MM.1S (cell line): ENCODE data around the gene MMRN2.
"Not testable (repeated sequence)": the region's sequence is repeated elsewhere in the genome, so short reads cannot be mapped to it uniquely, and the experiment has no call there.

Source experiments
- DNase-seq: peaks from one replicate; pipeline ENCODE4 v3.0.0-alpha.2; 2015
- H2AFZ ChIP-seq: fragments of 300-600 bp; sonication (generic); 2 replicates; pipeline ENCODE4 v1.6.0; 2016; ENCODE audit warnings: antibody characterized with exemption, low read length
- H3F3A ChIP-seq: fragments of 300-600 bp; sonication (generic); 2 replicates; pipeline ENCODE4 v1.6.1; 2016; ENCODE audit warnings: mild to moderate bottlenecking, antibody characterized with exemption, low read length, moderate library complexity, mixed read lengths; ENCODE audit not compliant: insufficient read depth
- H3K27ac ChIP-seq: fragments of 300-600 bp; sonication (generic); 2 replicates; pipeline ENCODE4 v1.5.1; 2016; ENCODE audit warnings: mild to moderate bottlenecking, low read length
- H3K27me3 ChIP-seq: fragments of 300-600 bp; sonication (generic); replicated peaks from 2 replicates; pipeline ENCODE4 v1.6.0; 2016; ENCODE audit warnings: low read length; ENCODE audit not compliant: insufficient read depth
- H3K36me3 ChIP-seq: fragments of 300-600 bp; sonication (generic); replicated peaks from 2 replicates; pipeline ENCODE4 v1.6.1; 2016; ENCODE audit warnings: mild to moderate bottlenecking, low read length, mixed read lengths; ENCODE audit not compliant: insufficient read depth
- H3K4me1 ChIP-seq: fragments of 300-600 bp; sonication (generic); 2 replicates; pipeline ENCODE4 v1.6.1; 2016; ENCODE audit warnings: low read length, mixed read lengths
- H3K4me2 ChIP-seq: fragments of 300-600 bp; sonication (generic); 2 replicates; pipeline ENCODE4 v1.6.0; 2016; ENCODE audit warnings: low read depth, low read length
- H3K4me3 ChIP-seq: fragments of 300-600 bp; sonication (generic); 2 replicates; pipeline ENCODE4 v1.5.1; 2016; ENCODE audit warnings: low read length, mixed read lengths
- H3K79me2 ChIP-seq: fragments of 300-600 bp; sonication (generic); 2 replicates; pipeline ENCODE4 v1.6.1; 2016; ENCODE audit warnings: mixed run types, low read length, mixed read lengths
- H3K9ac ChIP-seq: fragments of 300-600 bp; sonication (generic); 2 replicates; pipeline ENCODE4 v1.6.1; 2016; ENCODE audit warnings: low read length, mixed read lengths
- H3K9me2 ChIP-seq: fragments of 300-600 bp; sonication (generic); replicated peaks from 2 replicates; pipeline ENCODE4 v1.6.1; 2016; ENCODE audit warnings: mild to moderate bottlenecking, low read length, mixed read lengths; ENCODE audit not compliant: insufficient read depth
- H3K9me3 ChIP-seq: fragments of 300-600 bp; sonication (generic); replicated peaks from 2 replicates; pipeline ENCODE4 v1.6.1; 2016; ENCODE audit warnings: mild to moderate bottlenecking, low read length, mixed read lengths; ENCODE audit not compliant: insufficient read depth
- H4K20me1 ChIP-seq: fragments of 300-600 bp; sonication (generic); 2 replicates; pipeline ENCODE4 v1.6.1; 2016; ENCODE audit warnings: mild to moderate bottlenecking, low read length, moderate library complexity, mixed read lengths; ENCODE audit not compliant: insufficient read depth
- EZH2 ChIP-seq: fragments of 300-600 bp; sonication (generic); optimal IDR thresholded peaks from 2 replicates; pipeline ENCODE3; 2017; ENCODE audit warnings: low read depth, mild to moderate bottlenecking, antibody characterized with exemption, low read length, mixed read lengths
- EZH2phosphoT487 ChIP-seq: fragments of 300-600 bp; sonication (generic); IDR thresholded peaks from 2 replicates; pipeline ENCODE4 v1.6.1; 2018; ENCODE audit warnings: antibody characterized with exemption, low read length
- TF ChIP-seq, protein P1 (sequence below): fragments of 300-600 bp; sonication (generic); IDR thresholded peaks from 2 replicates; pipeline ENCODE4 v1.5.1; 2016; ENCODE audit warnings: antibody characterized with exemption, low read length, mixed read lengths

MMRN2 gene

DNA sequence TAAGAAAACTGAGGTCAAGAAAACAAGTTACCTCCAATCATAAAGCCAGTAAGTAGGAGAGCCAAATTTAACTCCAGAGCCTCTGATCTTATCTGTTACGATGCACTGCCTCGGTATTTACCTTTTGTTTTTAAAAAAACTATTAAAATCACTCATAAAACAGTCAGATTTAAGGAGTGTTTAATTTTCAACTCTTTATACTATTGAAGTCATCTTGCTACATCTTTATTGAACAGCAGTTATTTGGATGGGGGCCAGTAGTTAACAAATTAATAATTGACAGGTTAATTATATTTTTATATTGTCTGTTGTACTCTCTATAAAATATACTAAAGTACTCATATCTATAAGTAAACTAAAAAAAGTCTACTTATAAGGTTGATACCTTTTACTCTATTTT is 35.5 kb upstream of the MMRN2 start:
- Histone ChIP-seq H3K4me3 (no peak overlapping the region), H3K36me3 (no peaks in the 10 kb centered on the region), H3K9ac (no peak overlapping the region), H4K20me1 (no peaks in the 10 kb centered on the region), H3K9me3 (no peaks in the 10 kb centered on the region), H3F3A (no peaks in the 10 kb centered on the region), H3K27ac (no peak overlapping the region), H3K4me2 (no peak overlapping the region), H3K4me1 (no peaks in the 10 kb centered on the region), H2AFZ (no peak overlapping the region), H3K9me2 (no peaks in the 10 kb centered on the region), H3K27me3 (no peaks in the 10 kb centered on the region), H3K79me2 (no peaks in the 10 kb centered on the region)
- no peak for DNase-seq
- TF ChIP-seq EZH2 (no peak), EZH2phosphoT487 (no peak)
- TF ChIP-seq, protein P1, sequence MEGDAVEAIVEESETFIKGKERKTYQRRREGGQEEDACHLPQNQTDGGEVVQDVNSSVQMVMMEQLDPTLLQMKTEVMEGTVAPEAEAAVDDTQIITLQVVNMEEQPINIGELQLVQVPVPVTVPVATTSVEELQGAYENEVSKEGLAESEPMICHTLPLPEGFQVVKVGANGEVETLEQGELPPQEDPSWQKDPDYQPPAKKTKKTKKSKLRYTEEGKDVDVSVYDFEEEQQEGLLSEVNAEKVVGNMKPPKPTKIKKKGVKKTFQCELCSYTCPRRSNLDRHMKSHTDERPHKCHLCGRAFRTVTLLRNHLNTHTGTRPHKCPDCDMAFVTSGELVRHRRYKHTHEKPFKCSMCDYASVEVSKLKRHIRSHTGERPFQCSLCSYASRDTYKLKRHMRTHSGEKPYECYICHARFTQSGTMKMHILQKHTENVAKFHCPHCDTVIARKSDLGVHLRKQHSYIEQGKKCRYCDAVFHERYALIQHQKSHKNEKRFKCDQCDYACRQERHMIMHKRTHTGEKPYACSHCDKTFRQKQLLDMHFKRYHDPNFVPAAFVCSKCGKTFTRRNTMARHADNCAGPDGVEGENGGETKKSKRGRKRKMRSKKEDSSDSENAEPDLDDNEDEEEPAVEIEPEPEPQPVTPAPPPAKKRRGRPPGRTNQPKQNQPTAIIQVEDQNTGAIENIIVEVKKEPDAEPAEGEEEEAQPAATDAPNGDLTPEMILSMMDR: no peak

DNA sequence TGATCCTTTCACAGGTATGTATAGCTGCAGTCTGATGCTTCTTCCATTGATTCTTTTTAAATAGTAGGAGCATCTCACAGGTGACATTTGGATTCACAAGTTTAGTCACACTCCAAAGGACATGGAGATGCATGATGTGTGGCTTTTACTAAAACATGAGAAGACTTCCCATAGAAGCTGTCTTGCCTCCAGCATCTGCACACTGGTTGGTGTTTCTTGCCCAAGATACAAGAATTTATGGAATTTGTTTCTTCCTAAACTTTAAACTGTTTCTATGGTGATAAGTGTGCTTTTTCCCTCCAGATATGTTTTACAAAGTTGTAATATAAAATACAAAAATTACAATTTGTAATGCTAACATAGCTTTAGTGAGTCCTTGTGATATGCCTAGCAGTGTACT is 35.0 kb upstream of the MMRN2 start:
- H3K4me3 ChIP-seq: no peak overlapping the region
- H3K9me3 ChIP-seq: no peaks in the 10 kb centered on the region
- no peak overlapping the region for H2AFZ ChIP-seq
- H4K20me1 ChIP-seq: no peaks in the 10 kb centered on the region
- no peaks in the 10 kb centered on the region for H3K79me2 ChIP-seq
- H3K36me3 ChIP-seq: no peaks in the 10 kb centered on the region
- H3F3A ChIP-seq: no peaks in the 10 kb centered on the region
- no peak overlapping the region for H3K4me2 ChIP-seq
- H3K4me1 ChIP-seq: no peaks in the 10 kb centered on the region
- no peaks in the 10 kb centered on the region for H3K9me2 ChIP-seq
- H3K27me3 ChIP-seq: no peaks in the 10 kb centered on the region
- no peak overlapping the region for H3K27ac ChIP-seq
- DNase-seq: no peak
- TF ChIP-seq, protein P1: no peak
- no peak overlapping the region for H3K9ac ChIP-seq

DNA sequence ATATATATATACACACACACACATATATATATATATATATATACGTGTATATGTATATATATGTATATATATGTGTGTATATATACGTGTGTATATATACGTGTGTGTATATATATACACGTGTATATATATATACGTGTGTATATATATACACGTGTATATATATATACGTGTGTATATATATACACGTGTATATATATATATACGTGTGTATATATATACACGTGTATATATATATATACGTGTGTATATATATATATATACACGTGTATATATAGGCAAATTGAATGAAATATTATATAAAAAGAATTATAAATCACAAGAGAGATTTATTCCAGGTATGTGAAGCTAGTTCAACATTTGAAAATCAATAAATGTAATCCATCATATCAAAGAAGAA is 33.9 kb upstream of the MMRN2 start:
- not testable (repeated sequence) for H3K4me3 ChIP-seq, DNase-seq, H3F3A ChIP-seq, H3K9me3 ChIP-seq, H4K20me1 ChIP-seq, H3K79me2 ChIP-seq, H3K9me2 ChIP-seq, H3K4me2 ChIP-seq, H3K9ac ChIP-seq, H3K27ac ChIP-seq, H2AFZ ChIP-seq, H3K4me1 ChIP-seq, H3K27me3 ChIP-seq, H3K36me3 ChIP-seq

DNA sequence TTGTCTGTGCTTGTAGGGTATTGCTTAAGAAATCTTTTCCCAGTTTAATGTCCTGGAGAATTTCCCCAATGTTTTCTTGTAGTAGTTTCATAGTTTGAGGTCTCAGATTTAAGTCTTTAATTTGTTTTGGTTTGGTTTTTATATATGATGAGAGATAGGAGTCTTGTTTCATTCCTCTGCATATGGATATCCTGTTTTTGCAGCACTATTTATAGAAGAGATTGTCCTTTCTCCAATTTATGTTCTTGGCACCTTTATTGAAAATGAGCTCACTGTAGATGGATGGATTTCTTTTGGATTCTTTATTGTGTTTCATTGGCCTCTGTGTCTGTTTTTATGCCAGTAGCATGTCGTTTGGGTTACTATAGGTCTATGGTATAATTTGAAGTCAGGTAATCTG is 31.1 kb upstream of the MMRN2 start:
- H3K79me2 ChIP-seq: no peaks in the 10 kb centered on the region
- H3K4me1 ChIP-seq: no peaks in the 10 kb centered on the region

DNA sequence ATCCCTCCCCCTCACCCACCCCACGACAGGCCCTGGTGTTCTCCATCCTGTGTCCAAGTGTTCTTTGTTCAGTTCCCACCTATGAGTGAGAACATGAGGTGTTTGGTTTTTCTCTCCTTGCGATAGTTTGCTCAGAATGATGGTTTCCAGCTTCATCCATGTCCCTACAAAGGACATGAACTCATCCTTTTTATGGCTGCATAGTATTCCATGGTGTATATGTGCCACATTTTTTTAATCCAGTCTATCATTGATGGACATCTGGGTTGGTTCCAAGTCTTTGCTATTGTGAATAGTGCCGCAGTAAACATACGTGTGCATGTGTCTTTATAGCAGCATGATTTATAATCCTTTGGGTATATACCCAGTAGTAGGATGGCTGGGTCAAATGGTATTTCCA is 27.1 kb upstream of the MMRN2 start:
- H3K36me3 ChIP-seq, H4K20me1 ChIP-seq, H2AFZ ChIP-seq, H3K27me3 ChIP-seq, H3K9me3 ChIP-seq, H3K4me3 ChIP-seq, H3K4me1 ChIP-seq, DNase-seq, H3K9me2 ChIP-seq, H3K27ac ChIP-seq, H3F3A ChIP-seq, H3K9ac ChIP-seq, H3K79me2 ChIP-seq, H3K4me2 ChIP-seq: not testable (repeated sequence)

More for the DNA sequence above, 31.1 kb upstream of the MMRN2 start:
- Histone ChIP-seq H4K20me1 (no peaks in the 10 kb centered on the region), H3K9ac (no peak overlapping the region), H3K36me3 (no peaks in the 10 kb centered on the region), H3K9me3 (no peaks in the 10 kb centered on the region), H3F3A (no peaks in the 10 kb centered on the region), H3K4me2 (no peak overlapping the region), H3K9me2 (no peaks in the 10 kb centered on the region), H2AFZ (no peak overlapping the region), H3K4me3 (no peak overlapping the region), H3K27me3 (no peaks in the 10 kb centered on the region), H3K27ac (no peak overlapping the region)
- no peak for DNase-seq
- TF ChIP-seq EZH2phosphoT487: no peak
- TF ChIP-seq, protein P1: no peak
- no peak for TF ChIP-seq EZH2
